GM23338 (cell line): ENCODE results near the gene RELN.

Source experiments
- CREB1 ChIP-seq: fragments of 250-450 bp; sonication (Bioruptor Pico); IDR thresholded peaks from 2 replicates; pipeline ENCODE4 v1.5.0; 2020; ENCODE audit warnings: low read depth, mild to moderate bottlenecking, moderate library complexity
- CTCF ChIP-seq, 2 experiments: fragments of 200-600 bp in 1 of 2; sonication (generic) in 1 of 2; conservative IDR thresholded peaks; 2 replicates each; pipeline versions ENCODE4 v1.5.1 to v1.6.1; 2016 to 2017; ENCODE audit warnings: antibody characterized with exemption in 2 of 2, low read depth in 2 of 2, mild to moderate bottlenecking in 2 of 2, moderate library complexity in 1 of 2
- ETS1 ChIP-seq: IDR thresholded peaks from 2 replicates; pipeline ENCODE4 v1.6.1; 2016; ENCODE audit warnings: antibody characterized with exemption
- EZH2 ChIP-seq: fragments of 200-600 bp; sonication (generic); IDR thresholded peaks from one replicate; pipeline ENCODE4 v1.8.0; 2017; ENCODE audit warnings: antibody characterized with exemption, mild to moderate bottlenecking, low read depth; ENCODE audit not compliant: unreplicated experiment
- EZH2phosphoT487 ChIP-seq: fragments of 200-600 bp; sonication (generic); IDR thresholded peaks from one replicate; pipeline ENCODE4 v1.8.1; 2018; ENCODE audit warnings: antibody characterized with exemption; ENCODE audit not compliant: unreplicated experiment
- JUNB ChIP-seq: IDR thresholded peaks from one replicate; pipeline ENCODE4 v1.6.1; 2016; ENCODE audit warnings: antibody characterized with exemption; ENCODE audit not compliant: unreplicated experiment
- NANOG ChIP-seq: IDR thresholded peaks from 2 replicates; pipeline ENCODE4 v1.6.1; 2016; ENCODE audit warnings: antibody characterized with exemption, borderline replicate concordance
- POLR2AphosphoS5 ChIP-seq: IDR thresholded peaks from 2 replicates; pipeline ENCODE4 v1.6.1; 2016; ENCODE audit warnings: antibody characterized with exemption, low read depth
- REST ChIP-seq: IDR thresholded peaks from one replicate; pipeline ENCODE4 v1.6.1; 2018; ENCODE audit warnings: antibody characterized with exemption; ENCODE audit not compliant: unreplicated experiment
- STAT1 ChIP-seq: IDR thresholded peaks from one replicate; pipeline ENCODE4 v1.6.1; 2016; ENCODE audit warnings: antibody characterized with exemption; ENCODE audit not compliant: unreplicated experiment
- ZNF114 ChIP-seq: fragments of 250-450 bp; sonication (Bioruptor Pico); IDR thresholded peaks from 2 replicates; pipeline ENCODE4 v1.5.0; 2020; ENCODE audit warnings: mild to moderate bottlenecking, moderate library complexity
- ZNF331 ChIP-seq: fragments of 250-450 bp; sonication (Bioruptor Pico); IDR thresholded peaks from 2 replicates; pipeline ENCODE4 v1.5.0; 2020; ENCODE audit warnings: low read depth, mild to moderate bottlenecking, moderate library complexity
- ZNF462 ChIP-seq: fragments of 250-450 bp; sonication (Bioruptor Pico); IDR thresholded peaks from 2 replicates; pipeline ENCODE4 v1.5.0; 2020; ENCODE audit warnings: mild to moderate bottlenecking, moderate library complexity

- no peak for TF ChIP-seq REST
- TF ChIP-seq CTCF (conservative IDR thresholded peaks at IDR 0.05; ENCODE audit: low read depth in 2 of 2): no peak
- no peak for TF ChIP-seq CREB1 (CRISPR knock-in tag)
- TF ChIP-seq EZH2phosphoT487: no peak
- TF ChIP-seq POLR2AphosphoS5: no peak
- no peak for TF ChIP-seq EZH2
- no peak for TF ChIP-seq ETS1
- TF ChIP-seq ZNF331 (CRISPR knock-in tag): no peak
- TF ChIP-seq JUNB: no peak
- TF ChIP-seq ZNF114 (CRISPR knock-in tag): no peak
- no peak for TF ChIP-seq NANOG
- no peak for TF ChIP-seq STAT1
- no peak for TF ChIP-seq ZNF462
These were observed 1.9 kb upstream of the RELN start for GRCh38 chr7:103991406-103991805.
